ENCODE measurements around the gene SPA17. TPM values are rescaled to one million over a fixed set of nuclear protein-coding genes. Genes with fewer than 3 reads are reported as not detected.
A peak's percentile ranks its signal among the peaks of the same experiment; 100 is the strongest.

Gene SPA17
- total and polyA plus RNA-seq, 9 of the 15 experiments (the other 6 are each of a cell fraction or from before 2014, with no cell fraction given) = 6.0 to 19.5 (median 12.6) TPM

- H3K9me1 ChIP-seq (ENCODE audit: control insufficient read depth, insufficient read depth, low read length) = no peaks in the 10 kb centered on the region
- H3K79me2 ChIP-seq (ENCODE audit: control insufficient read depth, insufficient read depth, low read length) = no peaks in the 10 kb centered on the region
- no peak overlapping the region for H3K9ac ChIP-seq (ENCODE audit: insufficient read depth in 1 of 2, low read depth in 2 of 2, low read length in 2 of 2)
- ChIA-PET CTCF (ENCODE audit: low intra/inter-chr PET ratio) (no interaction called here), POLR2A (interaction anchor here (0.8 kb wide), 1 partner anchor 9 kb away, joined by 3 read pairs; the partner anchor contains the start of genes SIAE and SPA17)
- H3K4me2 ChIP-seq (ENCODE audit: insufficient read depth, low read length) = no peak overlapping the region
- no peak overlapping the region for H3K27ac ChIP-seq (ENCODE audit: extremely low read depth, low read depth, low read length)
- peaks cover 5% of the 10 kb centered on the region; the same call in 1 of the 2 replicates for H3K9me3 ChIP-seq (replicated peaks; ENCODE audit: control insufficient read depth, insufficient read depth, low read depth, low read length)
- no peaks in the 10 kb centered on the region for H4K20me1 ChIP-seq (replicated peaks; ENCODE audit: control insufficient read depth, insufficient read depth, low read length)
- TF ChIP-seq NFE2L1 (tag; IDR thresholded peaks at IDR 0.05; ENCODE audit: borderline replicate concordance, low read depth) (no peak), ZNF507 (tag; conservative IDR thresholded peaks at IDR 0.05) (peak; percentile 58), TRIM28 (IDR thresholded peaks at IDR 0.05) (peak; percentile 60; the same call in 1 of the 2 replicates)
- H3K4me3 ChIP-seq = no peak overlapping the region
- FAIRE-seq = no peak
- in situ Hi-C loops (cut with MboI) = no loop called here
- no peaks in the 10 kb centered on the region for H3K4me1 ChIP-seq (replicated peaks in 1 of 2; ENCODE audit: control insufficient read depth in 2 of 2, insufficient read depth in 2 of 2, low read length in 2 of 2)
- no TSS peak for BruUV-seq (replicated peaks)
- no peak for ATAC-seq
- no peaks in the 10 kb centered on the region for H3K36me3 ChIP-seq (ENCODE audit: control insufficient read depth, insufficient read depth, low read length)
- no peak overlapping the region for H2AFZ ChIP-seq (ENCODE audit: low read depth, low read length)
- intact Hi-C loops (cut with micrococcal nuclease) = no loop called here
- no peak for DNase-seq (ENCODE audit: extremely low read depth in 1 of 4, low spot score in 3 of 4)
- H3K27me3 ChIP-seq (ENCODE audit: control insufficient read depth in 2 of 2, insufficient read depth in 2 of 2, low read length in 2 of 2) = no peaks in the 10 kb centered on the region
- 84% methylated on average over 1 of the region's 1 CpG for WGBS (ENCODE audit: insufficient coverage, low coverage, missing lambda C conversion rate)
These were observed 8.7 kb downstream of the SPA17 start for GRCh38 chr11:124682443-124682842.

DNA sequence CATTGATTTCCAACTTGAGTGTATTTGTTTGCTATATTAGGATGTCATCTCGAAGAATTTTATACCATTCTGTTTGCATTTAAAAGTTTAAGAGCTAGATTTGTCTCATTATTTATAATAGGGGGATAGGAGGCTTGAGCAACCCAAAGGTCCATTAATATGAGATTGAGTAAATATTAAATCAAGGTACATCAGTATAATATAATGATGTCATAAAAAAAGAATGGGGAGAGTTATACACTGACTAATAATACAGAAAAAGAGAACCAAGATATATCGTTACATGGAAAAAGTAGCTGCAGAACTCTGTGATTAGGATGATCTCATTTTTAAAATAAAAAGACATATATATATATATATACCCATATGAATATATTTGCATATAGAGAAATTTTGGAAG is 19.4 kb downstream of the SPA17 start:
- Histone ChIP-seq H2AFZ (ENCODE audit: low read depth, low read length) (no peak overlapping the region), H3K27ac (ENCODE audit: extremely low read depth, low read depth, low read length) (no peak overlapping the region), H3K36me3 (ENCODE audit: control insufficient read depth, insufficient read depth, low read length) (no peaks in the 10 kb centered on the region), H3K9ac (ENCODE audit: insufficient read depth in 1 of 2, low read depth in 2 of 2, low read length in 2 of 2) (no peak overlapping the region), H3K27me3 (ENCODE audit: control insufficient read depth in 2 of 2, insufficient read depth in 2 of 2, low read length in 2 of 2) (0 out of 5 replicates have a peak, but pooled peaks cover 3 to 4% of the 10 kb centered on the region in 2 experiments), H3K9me3 (replicated peaks; ENCODE audit: control insufficient read depth, insufficient read depth, low read depth, low read length) (no peaks in the 10 kb centered on the region), H3K4me1 (replicated peaks in 1 of 2; ENCODE audit: control insufficient read depth in 2 of 2, insufficient read depth in 2 of 2, low read length in 2 of 2) (no peaks in the 10 kb centered on the region), H3K9me1 (ENCODE audit: control insufficient read depth, insufficient read depth, low read length) (no peaks in the 10 kb centered on the region), H4K20me1 (replicated peaks; ENCODE audit: control insufficient read depth, insufficient read depth, low read length) (no peaks in the 10 kb centered on the region), H3K4me3 (no peak overlapping the region), H3K79me2 (ENCODE audit: control insufficient read depth, insufficient read depth, low read length) (no peaks in the 10 kb centered on the region), H3K4me2 (ENCODE audit: insufficient read depth, low read length) (no peak overlapping the region)
- DNase-seq (ENCODE audit: extremely low read depth in 1 of 4, low spot score in 3 of 4) (no peak), FAIRE-seq (no peak), ATAC-seq (no peak)
- no TSS peak for BruUV-seq (replicated peaks)
- intact Hi-C loops (cut with micrococcal nuclease) = no loop called here
- in situ Hi-C loops (cut with MboI) = no loop called here
- CTCF ChIA-PET (ENCODE audit: low intra/inter-chr PET ratio) = no interaction called here
- POLR2A ChIA-PET = interaction anchor here (1.0 kb wide), 1 partner anchor 68 kb away, joined by 3 read pairs; no protein-coding TSS in a partner anchor
- WGBS (ENCODE audit: insufficient coverage, low coverage, missing lambda C conversion rate) = 21% methylated on average over 2 of the region's 2 CpGs
- TF ChIP-seq IFI16 (CRISPR knock-in tag; IDR thresholded peaks at IDR 0.05) (no peak), NFIX (CRISPR knock-in tag; IDR thresholded peaks at IDR 0.05; ENCODE audit: low read depth) (no peak), SP1 (CRISPR knock-in tag; IDR thresholded peaks at IDR 0.05) (no peak), TFAM (CRISPR knock-in tag; conservative IDR thresholded peaks at IDR 0.05) (no peak), XRCC3 (IDR thresholded peaks at IDR 0.05) (no peak)

Measured in K562 (cell line).